Mesendoderm (in vitro differentiated cells): ENCODE data around the gene PSME1. TPM values are rescaled to one million over a fixed set of nuclear protein-coding genes. Genes with fewer than 3 reads are reported as not detected.

Experiments
- DNase-seq: peaks from one replicate; pipeline ENCODE4 v3.0.0; 2013
- H2AK5ac ChIP-seq: 2 replicates; pipeline ENCODE4 v1.6.1; 2013; ENCODE audit warnings: low read length, inconsistent platforms
- H2BK120ac ChIP-seq: 2 replicates; pipeline ENCODE4 v1.6.1; 2013; ENCODE audit warnings: low read depth, mild to moderate bottlenecking, low read length, moderate library complexity, mixed read lengths
- H2BK15ac ChIP-seq: replicated peaks from 2 replicates; pipeline ENCODE4 v1.6.1; 2013; ENCODE audit warnings: low read depth, mild to moderate bottlenecking, moderate library complexity
- H2BK5ac ChIP-seq: 2 replicates; pipeline ENCODE4 v1.6.1; 2013; ENCODE audit warnings: low read length, inconsistent platforms
- H3K18ac ChIP-seq: 2 replicates; pipeline ENCODE4 v1.6.1; 2013; ENCODE audit warnings: mild to moderate bottlenecking, low read length, mixed read lengths
- H3K23ac ChIP-seq: one replicate; pipeline ENCODE4 v1.6.1; 2013; ENCODE audit warnings: low read length
- H3K27ac ChIP-seq: 2 replicates; pipeline ENCODE4 v1.5.1; 2013; ENCODE audit warnings: low read depth, mild to moderate bottlenecking, inconsistent platforms, low read length, moderate library complexity
- H3K27me3 ChIP-seq: 2 replicates; pipeline ENCODE4 v1.6.1; 2013; ENCODE audit warnings: low read length, control low read depth, mild to moderate bottlenecking, inconsistent platforms; ENCODE audit not compliant: insufficient read depth, poor library complexity
- H3K36me3 ChIP-seq: 2 replicates; pipeline ENCODE4 v1.6.1; 2013; ENCODE audit warnings: low read length, inconsistent platforms; ENCODE audit not compliant: control insufficient read depth, insufficient read depth
- H3K4ac ChIP-seq: one replicate; pipeline ENCODE4 v1.6.1; 2013; ENCODE audit warnings: low read depth, mild to moderate bottlenecking, low read length, moderate library complexity
- H3K4me1 ChIP-seq: 2 replicates; pipeline ENCODE4 v1.6.1; 2013; ENCODE audit warnings: low read depth, low read length, inconsistent platforms; ENCODE audit not compliant: control insufficient read depth
- H3K4me2 ChIP-seq: 2 replicates; pipeline ENCODE4 v1.6.1; 2013; ENCODE audit warnings: low read length
- H3K4me3 ChIP-seq: 2 replicates; pipeline ENCODE4 v1.5.1; 2013; ENCODE audit warnings: mild to moderate bottlenecking, low read length
- H3K56ac ChIP-seq: one replicate; pipeline ENCODE4 v1.6.1; 2013; ENCODE audit warnings: low read length
- H3K79me1 ChIP-seq: 2 replicates; pipeline ENCODE4 v1.6.1; 2013; ENCODE audit warnings: low read length, inconsistent platforms
- H3K79me2 ChIP-seq: 2 replicates; pipeline ENCODE4 v1.6.1; 2013; ENCODE audit warnings: mild to moderate bottlenecking, low read length; ENCODE audit not compliant: control insufficient read depth, insufficient read depth
- H3K9ac ChIP-seq: 2 replicates; pipeline ENCODE4 v1.6.1; 2013; ENCODE audit warnings: low read length, inconsistent platforms
- H4K5ac ChIP-seq: one replicate; pipeline ENCODE4 v1.6.1; 2013; ENCODE audit warnings: low read length
- H4K8ac ChIP-seq: one replicate; pipeline ENCODE4 v1.6.1; 2013; ENCODE audit warnings: low read depth, mild to moderate bottlenecking, control low read depth, low read length, moderate library complexity
- WGBS: extraction: QIAGEN DNeasy Blood & Tissue Kit; methylation state at CpG from one replicate; pipeline ENCODE4 v1.1.7; 2013; ENCODE audit warnings: low lambda C conversion rate, missing lambda C conversion rate; ENCODE audit not compliant: insufficient coverage; ENCODE audit errors: extremely low coverage; 5-methylcytosine and 5-hydroxymethylcytosine counted together
- small RNA-seq: library from polyadenylated mRNA; stranded (forward); fragments of <200 nt; extraction: miRNeasy Mini kit (QIAGEN cat#:217004); gene quantifications from one replicate; pipeline ENCODE3, GENCODE V24; 2013; ENCODE audit not compliant: insufficient read depth

Gene PSME1

GRCh38 chr14:24186831-24187538, 51.0 kb downstream of the PSME1 start:
- H3K18ac ChIP-seq = no peak overlapping the region
- no peak overlapping the region for H3K4me2 ChIP-seq
- H3K4me3 ChIP-seq = no peak overlapping the region
- H2BK5ac ChIP-seq = no peak overlapping the region
- H2BK120ac ChIP-seq = no peak overlapping the region
- H4K8ac ChIP-seq = no peak overlapping the region
- no peak overlapping the region for H3K23ac ChIP-seq
- H4K5ac ChIP-seq = no peak overlapping the region
- peaks cover 12% of the 10 kb centered on the region for H3K79me1 ChIP-seq
- no peak overlapping the region for H2BK15ac ChIP-seq
- no peak overlapping the region for H2AK5ac ChIP-seq
- no CpG with 5 or more reads among the region's 10 CpGs for WGBS
- H3K36me3 ChIP-seq = peaks cover 13% of the 10 kb centered on the region
- DNase-seq = no peak
- H3K27ac ChIP-seq = no peak overlapping the region
- no peak overlapping the region for H3K4ac ChIP-seq
- peaks cover 11% of the 10 kb centered on the region for H3K79me2 ChIP-seq
- no peak overlapping the region for H3K9ac ChIP-seq
- H3K4me1 ChIP-seq = peaks cover 6% of the 10 kb centered on the region
- H3K56ac ChIP-seq = no peak overlapping the region
- H3K27me3 ChIP-seq = no peaks in the 10 kb centered on the region

- H3K79me1 ChIP-seq = peaks cover 12% of the 10 kb centered on the region
- no peak overlapping the region for H4K8ac ChIP-seq
- H3K36me3 ChIP-seq = peaks cover 16% of the 10 kb centered on the region
- no peak overlapping the region for H3K56ac ChIP-seq
- no peak overlapping the region for H3K4ac ChIP-seq
- H3K4me2 ChIP-seq = peak overlapping the region; percentile 74
- H3K23ac ChIP-seq = no peak overlapping the region
- H3K27me3 ChIP-seq = no peaks in the 10 kb centered on the region
- DNase-seq = no peak
- H2AK5ac ChIP-seq = no peak overlapping the region
- no peak overlapping the region for H2BK5ac ChIP-seq
- peak overlapping the region; percentile 95 for H3K9ac ChIP-seq
- H3K4me1 ChIP-seq = peaks cover 6% of the 10 kb centered on the region
- peaks cover 11% of the 10 kb centered on the region for H3K79me2 ChIP-seq
- WGBS = no CpG with 5 or more reads among the region's 2 CpGs
- H3K18ac ChIP-seq = no peak overlapping the region
- no peak overlapping the region for H3K27ac ChIP-seq
- no peak overlapping the region for H2BK15ac ChIP-seq
- no peak overlapping the region for H4K5ac ChIP-seq
- H2BK120ac ChIP-seq = no peak overlapping the region
- H3K4me3 ChIP-seq = no peak overlapping the region
Measured at GRCh38 chr14:24187539-24187915, 51.5 kb downstream of the PSME1 start.

Small RNAs within 50 kb of the gene (small RNA-seq; reads per million reads assigned to genes)
- not detected for gene IPO4
- not detected for gene IRF9
- 3.8 reads per million, percentile 58 among the genes with 10 or more reads in this experiment for gene RNA5SP383
